Measurements from ENCODE around the gene KCNH2. TPM values are rescaled to one million over a fixed set of nuclear protein-coding genes. Genes with fewer than 3 reads are reported as not detected.
"Not testable (repeated sequence)": the region's sequence is repeated elsewhere in the genome, so short reads cannot be mapped to it uniquely, and the experiment has no call there.

The KCNH2 gene
- total RNA-seq, 1 experiment from 2014 or later, result 0.84 TPM

DNA sequence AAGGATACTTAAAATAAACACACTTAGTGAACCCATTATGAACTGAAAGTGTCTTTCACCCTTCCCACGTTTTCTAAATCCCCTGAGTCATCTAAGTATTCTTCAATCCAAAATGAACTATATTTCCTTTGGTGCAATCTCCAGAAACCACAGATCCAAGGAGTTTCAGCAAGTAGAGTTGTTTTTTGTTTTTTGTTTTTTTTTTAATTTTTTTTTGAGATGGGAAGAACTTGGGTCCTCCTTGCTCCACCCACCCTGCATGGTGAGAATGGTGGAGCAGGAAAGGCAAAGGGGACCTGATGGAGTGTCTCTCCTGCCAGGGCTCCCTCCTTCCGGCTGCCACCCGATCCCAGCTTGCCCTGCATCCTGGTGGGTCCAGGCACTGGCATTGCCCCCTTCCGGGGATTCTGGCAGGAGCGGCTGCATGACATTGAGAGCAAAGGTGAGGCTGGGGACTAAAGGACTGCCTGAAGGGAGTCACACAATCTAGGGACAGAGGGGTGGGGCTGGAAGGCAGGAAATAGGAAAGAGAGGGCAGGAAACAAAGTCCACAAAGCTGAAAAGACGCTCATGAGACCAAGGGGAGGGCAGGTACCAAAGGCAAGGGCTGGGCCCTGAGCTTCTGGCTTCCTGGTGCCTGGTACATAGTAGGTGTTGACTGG is 34.0 kb upstream of the KCNH2 start:
- Histone ChIP-seq H3K79me2 (ENCODE audit: low read length) (no peaks in the 10 kb centered on the region), H4K20me1 (ENCODE audit: low read length) (no peaks in the 10 kb centered on the region), H3K9ac (ENCODE audit: low read length) (no peak overlapping the region), H2AFZ (ENCODE audit: low read length) (no peak overlapping the region), H3F3A (ENCODE audit: low read length, unreplicated experiment) (no peaks in the 10 kb centered on the region), H3K4me2 (ENCODE audit: low read length) (no peak overlapping the region), H3K36me3 (ENCODE audit: low read depth, low read length) (no peaks in the 10 kb centered on the region), H3K4me3 (ENCODE audit: low read length) (no peak overlapping the region), H3K27ac (ENCODE audit: low read length) (no peak overlapping the region), H3K9me2 (replicated peaks; ENCODE audit: low read length) (no peaks in the 10 kb centered on the region), H3K4me1 (ENCODE audit: insufficient read depth, low read length) (0 out of 2 replicates have a peak, but pooled peaks cover 3% of the 10 kb centered on the region), H3K9me3 (ENCODE audit: low read length) (no peaks in the 10 kb centered on the region), H3K27me3 (ENCODE audit: low read length) (no peaks in the 10 kb centered on the region)
- TSS peak; percentile 18 for BruUV-seq (replicated peaks)
- intact Hi-C loops (cut with micrococcal nuclease), result no loop called here
- DNase-seq, result no peak
- POLR2A ChIA-PET (ENCODE audit: unreplicated experiment), result no interaction called here
- TF ChIP-seq EZH2phosphoT487 (IDR thresholded peaks at IDR 0.05; ENCODE audit: borderline replicate concordance, low read length), result no peak
- TF ChIP-seq EZH2 (IDR thresholded peaks at IDR 0.05; ENCODE audit: low read length, unreplicated experiment), result no peak
- TF ChIP-seq, protein P1, sequence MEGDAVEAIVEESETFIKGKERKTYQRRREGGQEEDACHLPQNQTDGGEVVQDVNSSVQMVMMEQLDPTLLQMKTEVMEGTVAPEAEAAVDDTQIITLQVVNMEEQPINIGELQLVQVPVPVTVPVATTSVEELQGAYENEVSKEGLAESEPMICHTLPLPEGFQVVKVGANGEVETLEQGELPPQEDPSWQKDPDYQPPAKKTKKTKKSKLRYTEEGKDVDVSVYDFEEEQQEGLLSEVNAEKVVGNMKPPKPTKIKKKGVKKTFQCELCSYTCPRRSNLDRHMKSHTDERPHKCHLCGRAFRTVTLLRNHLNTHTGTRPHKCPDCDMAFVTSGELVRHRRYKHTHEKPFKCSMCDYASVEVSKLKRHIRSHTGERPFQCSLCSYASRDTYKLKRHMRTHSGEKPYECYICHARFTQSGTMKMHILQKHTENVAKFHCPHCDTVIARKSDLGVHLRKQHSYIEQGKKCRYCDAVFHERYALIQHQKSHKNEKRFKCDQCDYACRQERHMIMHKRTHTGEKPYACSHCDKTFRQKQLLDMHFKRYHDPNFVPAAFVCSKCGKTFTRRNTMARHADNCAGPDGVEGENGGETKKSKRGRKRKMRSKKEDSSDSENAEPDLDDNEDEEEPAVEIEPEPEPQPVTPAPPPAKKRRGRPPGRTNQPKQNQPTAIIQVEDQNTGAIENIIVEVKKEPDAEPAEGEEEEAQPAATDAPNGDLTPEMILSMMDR (conservative IDR thresholded peaks at IDR 0.05; ENCODE audit: low read depth, low read length), result no peak
- no peak for ATAC-seq
- CTCF ChIA-PET, result no interaction called here

DNA sequence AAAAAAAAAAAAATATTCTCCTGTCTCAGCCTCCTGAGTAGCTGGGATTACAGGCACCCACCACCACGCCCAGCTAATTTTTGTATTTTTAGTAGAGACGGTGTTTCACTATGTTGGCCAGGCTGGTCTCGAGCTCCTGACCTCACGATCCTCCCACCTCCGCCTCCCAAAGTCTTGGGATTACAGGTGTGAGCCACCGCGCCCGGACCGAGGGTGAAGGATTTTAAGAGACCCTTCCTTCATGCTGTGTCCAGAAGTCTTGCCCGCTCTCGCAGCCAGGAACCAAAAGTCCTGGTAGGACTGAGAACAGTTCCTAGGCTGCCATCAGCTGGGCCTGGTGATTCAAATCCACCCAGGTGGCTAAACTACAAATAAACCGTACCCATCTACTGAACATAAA is 33.5 kb upstream of the KCNH2 start:
- CTCF ChIA-PET, result interaction anchor here (0.6 kb wide), 1 partner anchor 16 kb away, joined by 3 read pairs; the partner anchor contains the start of gene ABCB8
- ATAC-seq; H3K36me3 ChIP-seq (ENCODE audit: low read depth, low read length); H3K79me2 ChIP-seq (ENCODE audit: low read length); H3K27ac ChIP-seq (ENCODE audit: low read length); H2AFZ ChIP-seq (ENCODE audit: low read length); intact Hi-C loops (cut with micrococcal nuclease); H4K20me1 ChIP-seq (ENCODE audit: low read length); POLR2A ChIA-PET (ENCODE audit: unreplicated experiment); H3F3A ChIP-seq (ENCODE audit: low read length, unreplicated experiment); H3K9ac ChIP-seq (ENCODE audit: low read length); H3K9me2 ChIP-seq (replicated peaks; ENCODE audit: low read length); DNase-seq; H3K4me2 ChIP-seq (ENCODE audit: low read length); H3K4me1 ChIP-seq (ENCODE audit: insufficient read depth, low read length); H3K9me3 ChIP-seq (ENCODE audit: low read length); BruUV-seq (replicated peaks); H3K4me3 ChIP-seq (ENCODE audit: low read length); H3K27me3 ChIP-seq (ENCODE audit: low read length): not testable (repeated sequence)

DNA sequence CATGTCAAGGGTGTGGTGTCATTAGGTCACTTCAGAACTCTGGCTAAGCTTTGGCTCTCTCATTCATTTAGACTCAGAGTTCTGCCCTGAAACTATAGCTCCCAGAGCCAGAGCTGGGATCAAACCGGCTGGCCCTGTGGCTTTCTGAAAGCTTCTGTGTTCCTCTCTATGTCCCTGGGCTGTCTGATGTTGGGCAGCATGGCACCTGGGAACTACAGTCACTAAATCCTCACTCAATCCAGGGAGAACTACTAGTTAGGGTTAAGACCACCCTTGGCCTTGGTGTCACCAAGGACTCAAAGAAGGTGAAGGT is 32.9 kb upstream of the KCNH2 start:
- POLR2A ChIA-PET (ENCODE audit: unreplicated experiment), result no interaction called here
- H3K79me2 ChIP-seq (ENCODE audit: low read length), result no peaks in the 10 kb centered on the region
- CTCF ChIA-PET, result no interaction called here

More for the DNA sequence above, 32.9 kb upstream of the KCNH2 start:
- no peak overlapping the region for H3K27ac ChIP-seq (ENCODE audit: low read length)
- H2AFZ ChIP-seq (ENCODE audit: low read length), result no peak overlapping the region
- no peaks in the 10 kb centered on the region for H3K9me3 ChIP-seq (ENCODE audit: low read length)
- TF ChIP-seq, protein P1 (conservative IDR thresholded peaks at IDR 0.05; ENCODE audit: low read depth, low read length), result no peak
- TF ChIP-seq EZH2phosphoT487 (IDR thresholded peaks at IDR 0.05; ENCODE audit: borderline replicate concordance, low read length) (no peak), EZH2 (IDR thresholded peaks at IDR 0.05; ENCODE audit: low read length, unreplicated experiment) (no peak)
- no TSS peak for BruUV-seq (replicated peaks)
- no peaks in the 10 kb centered on the region for H3F3A ChIP-seq (ENCODE audit: low read length, unreplicated experiment)
- ATAC-seq, result no peak
- H3K4me3 ChIP-seq (ENCODE audit: low read length), result no peak overlapping the region
- H3K27me3 ChIP-seq (ENCODE audit: low read length), result no peaks in the 10 kb centered on the region
- intact Hi-C loops (cut with micrococcal nuclease), result no loop called here
- no peaks in the 10 kb centered on the region for H3K9me2 ChIP-seq (replicated peaks; ENCODE audit: low read length)
- H3K36me3 ChIP-seq (ENCODE audit: low read depth, low read length), result no peaks in the 10 kb centered on the region
- H3K4me2 ChIP-seq (ENCODE audit: low read length), result no peak overlapping the region
- H4K20me1 ChIP-seq (ENCODE audit: low read length), result no peaks in the 10 kb centered on the region
- H3K9ac ChIP-seq (ENCODE audit: low read length), result no peak overlapping the region
- DNase-seq, result no peak
- 0 out of 2 replicates have a peak, but pooled peaks cover 3% of the 10 kb centered on the region for H3K4me1 ChIP-seq (ENCODE audit: insufficient read depth, low read length)
